ENCODE results near the gene UNC13A.
"Not testable (repeated sequence)": the region's sequence is repeated elsewhere in the genome, so short reads cannot be mapped to it uniquely, and the experiment has no call there.

The UNC13A gene

DNA sequence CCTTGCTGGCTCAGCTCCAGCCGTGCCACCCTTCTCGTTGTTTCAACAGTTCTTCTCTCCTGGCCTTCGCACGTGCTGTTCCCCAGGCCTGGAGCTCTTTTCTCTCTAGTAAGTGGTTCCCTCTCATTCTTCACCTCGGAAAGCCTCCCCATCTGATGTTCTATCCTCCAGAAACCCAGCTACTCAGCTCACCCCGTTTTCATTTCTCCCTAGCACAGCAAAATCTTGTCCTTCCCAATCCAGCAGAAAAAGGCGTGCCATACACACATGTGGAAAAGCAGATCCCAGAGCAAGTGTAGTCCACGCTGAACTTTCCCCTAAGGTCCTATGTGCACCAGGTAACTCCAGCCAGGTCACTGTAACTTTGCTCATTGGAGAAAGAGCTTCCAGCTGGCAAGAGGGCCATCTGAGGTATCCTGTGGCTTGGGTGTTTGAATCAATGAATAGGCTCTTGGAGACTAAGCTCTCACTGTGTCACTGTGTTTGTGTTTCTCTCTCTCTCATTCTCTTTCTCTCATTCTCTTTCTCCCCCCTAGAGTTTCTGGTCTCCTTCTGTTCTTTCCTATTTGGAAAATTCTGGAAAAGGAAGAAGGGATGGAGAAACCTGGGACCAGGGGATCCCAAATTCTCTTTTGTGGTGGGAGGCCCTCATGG lies 83.7 kb downstream of the UNC13A start:
- no peak for DNase-seq (ENCODE audit: low spot score)

DNA sequence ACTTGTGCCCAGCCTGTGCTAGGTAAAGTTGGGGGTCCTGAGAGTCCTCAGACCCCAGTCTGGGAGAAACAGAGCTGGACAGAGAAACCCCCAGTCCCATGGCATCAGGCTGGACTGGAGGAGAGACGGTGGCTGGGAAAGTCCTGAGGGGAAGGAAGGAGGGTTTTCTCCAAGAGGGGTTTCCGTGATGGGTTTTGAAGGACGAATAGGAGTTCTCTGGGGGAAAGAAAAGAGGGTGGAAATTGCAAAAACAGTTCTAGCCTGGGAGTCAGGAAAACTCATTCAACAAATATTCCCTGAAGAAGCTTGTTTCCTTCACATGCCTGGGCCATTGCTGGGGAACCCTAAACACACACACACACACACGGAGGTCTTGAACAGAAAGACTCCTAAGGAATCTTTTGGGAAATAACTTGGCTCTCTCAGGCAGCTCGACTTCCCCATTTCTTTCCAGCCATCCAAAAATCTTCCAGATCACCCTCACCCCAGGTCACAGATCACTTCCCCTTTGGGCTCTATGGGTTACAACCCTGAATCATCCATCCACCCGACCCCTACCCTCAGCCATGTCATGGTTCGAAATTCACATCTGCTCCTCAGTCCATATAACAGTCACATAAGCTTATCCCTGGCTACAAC lies 85.2 kb downstream of the UNC13A start:
- DNase-seq (ENCODE audit: low spot score), result no peak

DNA sequence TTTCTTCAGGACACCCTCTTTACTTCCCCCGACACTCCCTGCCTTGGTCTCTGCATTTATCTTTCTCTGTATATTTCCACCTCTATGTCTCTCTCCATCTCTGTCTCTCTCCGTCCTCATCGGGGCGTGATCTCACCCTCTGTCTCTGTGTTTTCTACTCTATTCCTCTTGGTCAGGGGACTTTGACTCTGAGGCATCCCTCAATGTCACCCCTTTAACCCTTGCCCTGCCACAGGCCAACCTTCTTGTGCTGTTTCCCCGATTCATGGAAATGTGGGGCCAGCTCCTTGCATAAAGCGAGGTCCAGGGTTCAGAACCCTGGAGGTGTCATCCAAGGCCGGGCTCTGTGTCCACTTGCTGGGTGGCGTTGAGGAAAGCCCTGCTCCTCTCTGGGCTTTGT lies 85.9 kb downstream of the UNC13A start:
- no peak for DNase-seq (ENCODE audit: low spot score)

DNA sequence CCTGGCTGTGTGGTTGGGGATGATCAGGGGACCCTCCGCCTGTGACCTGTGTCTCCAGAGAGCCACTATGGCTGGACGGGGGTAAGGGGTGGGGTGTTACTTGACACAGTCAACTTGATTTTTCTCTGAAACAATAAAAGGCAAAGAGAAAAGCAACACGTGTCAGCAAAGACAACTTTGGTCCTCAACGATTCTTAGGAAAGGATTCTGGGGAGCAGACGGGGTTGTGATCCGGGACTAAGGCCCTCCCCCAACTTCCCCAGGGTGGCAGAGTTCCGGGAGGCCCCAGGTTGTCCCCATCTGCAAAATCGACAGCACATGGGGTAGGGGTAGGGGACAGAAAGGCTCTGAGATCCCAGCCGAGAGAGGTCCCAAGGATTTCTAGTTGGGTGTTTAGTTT lies 86.5 kb downstream of the UNC13A start:
- no peak for DNase-seq (ENCODE audit: low spot score)

DNA sequence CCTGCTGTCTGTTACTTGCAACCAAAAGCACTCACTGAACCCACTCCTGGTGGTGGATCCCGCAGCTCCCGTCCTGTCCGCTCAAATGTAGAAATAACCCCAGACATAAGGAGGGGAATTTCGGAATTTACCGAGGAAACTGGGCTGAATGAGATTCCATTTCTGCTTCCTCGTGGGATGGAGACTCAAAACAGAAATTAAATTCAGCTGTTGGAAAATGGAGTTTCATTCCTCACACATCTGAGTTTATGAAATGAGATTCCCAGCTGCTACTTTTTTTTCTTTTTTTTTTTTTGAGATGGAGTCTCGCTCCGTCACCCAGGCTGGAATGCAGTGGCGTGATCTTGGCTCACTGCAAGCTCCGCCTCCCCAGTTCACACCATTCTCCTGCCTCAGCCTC lies 88.4 kb downstream of the UNC13A start:
- no peak for DNase-seq (ENCODE audit: low spot score)

DNA sequence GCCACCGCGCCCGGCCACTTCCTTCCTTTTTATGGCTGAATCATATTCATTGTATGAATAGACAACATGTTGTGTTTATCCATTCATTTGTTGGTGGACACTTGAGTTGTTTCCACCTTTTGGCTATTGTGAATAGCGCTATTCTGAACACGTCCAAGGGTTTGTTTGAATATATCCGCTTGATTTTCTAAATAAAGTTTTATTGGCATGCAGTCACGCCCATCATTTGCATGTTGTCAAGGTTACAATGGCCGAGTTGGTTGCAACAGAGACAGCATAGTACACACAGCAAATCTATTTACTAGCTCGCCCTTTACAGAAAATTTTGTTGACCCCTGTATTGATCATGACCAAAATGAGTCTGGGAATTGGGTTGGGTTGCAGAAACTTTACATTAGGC lies 89.2 kb downstream of the UNC13A start:
- no peak for DNase-seq (ENCODE audit: low spot score)

DNA sequence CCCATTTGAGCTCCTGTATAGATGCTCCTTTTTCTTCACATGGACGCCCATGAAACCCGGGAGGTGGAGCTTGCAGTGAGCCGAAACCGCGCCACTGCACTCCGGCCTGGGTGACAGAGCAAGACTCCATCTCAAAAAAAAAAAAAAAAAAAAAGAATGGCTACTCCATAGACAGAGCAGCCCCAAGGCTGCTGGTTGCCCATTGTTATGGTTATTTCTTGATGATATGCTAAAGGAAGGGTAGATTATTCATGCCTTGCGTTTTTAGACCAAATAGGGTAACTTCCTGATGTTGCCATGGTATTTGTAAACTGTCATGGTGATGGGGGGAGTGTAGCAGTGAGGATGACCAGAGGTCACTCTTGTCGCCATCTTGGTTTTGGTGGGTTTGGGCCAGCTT lies 90.1 kb downstream of the UNC13A start:
- DNase-seq (ENCODE audit: low spot score), result not testable (repeated sequence)

DNA sequence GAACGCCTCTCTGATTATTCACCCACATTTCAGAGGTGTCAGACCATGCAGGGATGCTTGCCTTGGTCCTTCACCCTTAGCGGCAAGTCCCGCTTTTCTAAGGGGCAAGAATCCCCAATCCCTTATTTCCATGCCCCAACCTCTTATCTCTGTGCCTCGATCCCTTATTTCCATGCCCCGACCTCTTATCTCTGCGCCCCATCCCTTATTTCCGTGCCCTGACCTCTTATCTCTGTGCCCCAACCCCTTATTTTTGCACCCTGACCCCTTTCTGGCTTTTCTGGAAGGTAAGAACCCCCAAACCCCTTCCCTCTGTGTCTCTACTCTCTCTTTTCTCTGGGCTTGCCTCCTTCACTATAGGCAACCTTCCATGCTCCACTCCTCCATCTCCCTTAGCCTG lies 93.9 kb downstream of the UNC13A start:
- not testable (repeated sequence) for DNase-seq (ENCODE audit: low spot score)

DNA sequence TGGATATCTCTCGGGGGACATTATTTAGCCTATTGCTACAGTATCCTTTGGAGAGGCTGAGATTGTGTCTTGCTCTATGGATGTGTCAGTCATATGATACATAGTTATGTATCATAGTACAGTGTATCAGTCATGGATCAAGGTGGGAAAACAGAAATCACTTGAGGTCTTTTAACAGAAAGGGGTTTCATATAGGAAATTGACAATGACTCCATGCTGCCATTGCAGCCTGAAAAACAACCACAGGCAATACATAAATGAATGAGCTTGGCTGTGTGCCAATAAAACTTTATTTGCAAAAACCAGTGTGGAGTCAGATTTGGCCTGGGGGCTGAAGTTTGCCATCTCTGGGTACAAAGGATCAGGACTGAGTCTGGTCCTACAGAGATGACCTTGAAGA lies 97.3 kb downstream of the UNC13A start:
- no peak for DNase-seq (ENCODE audit: low spot score)

DNA sequence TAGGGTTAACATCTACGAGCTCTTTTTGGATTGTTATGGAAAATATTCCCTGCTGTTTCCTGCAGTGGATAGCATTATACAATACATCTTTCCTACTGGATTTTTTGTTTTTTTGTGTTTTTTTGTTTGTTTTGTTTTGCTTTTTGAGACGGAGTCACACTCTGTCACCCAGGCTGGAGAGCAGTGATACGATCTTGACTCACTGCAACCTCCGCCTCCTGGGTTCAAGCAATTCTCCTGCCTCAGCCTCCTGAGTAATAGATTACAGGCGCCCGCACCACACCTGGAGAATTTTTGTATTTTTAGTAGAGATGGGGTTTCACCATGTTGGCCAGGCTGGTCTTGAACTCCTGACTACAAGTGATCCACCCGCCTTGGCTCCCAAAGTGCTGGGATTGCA lies 102.8 kb downstream of the UNC13A start:
- not testable (repeated sequence) for DNase-seq (ENCODE audit: low spot score)

DNA sequence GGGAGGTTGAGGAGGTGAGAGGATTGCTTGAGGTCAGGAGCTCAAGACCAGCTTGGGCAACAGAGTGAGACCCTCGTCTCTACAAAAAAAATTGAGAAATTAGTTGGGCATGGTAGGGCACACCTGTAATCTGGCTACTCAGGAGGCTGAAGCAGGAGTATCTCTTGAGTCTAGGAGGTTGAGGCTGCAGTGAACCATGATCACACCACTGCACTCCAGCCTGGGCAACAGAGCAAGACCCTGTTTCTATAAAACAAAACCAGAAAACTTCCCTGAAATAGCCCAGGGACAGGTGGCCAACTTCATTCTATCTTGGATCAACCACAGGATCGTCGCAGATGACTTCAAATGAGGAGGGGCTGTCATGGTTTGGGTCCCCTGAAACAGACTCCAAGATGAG lies 104.0 kb downstream of the UNC13A start:
- no peak for DNase-seq (ENCODE audit: low spot score)

DNA sequence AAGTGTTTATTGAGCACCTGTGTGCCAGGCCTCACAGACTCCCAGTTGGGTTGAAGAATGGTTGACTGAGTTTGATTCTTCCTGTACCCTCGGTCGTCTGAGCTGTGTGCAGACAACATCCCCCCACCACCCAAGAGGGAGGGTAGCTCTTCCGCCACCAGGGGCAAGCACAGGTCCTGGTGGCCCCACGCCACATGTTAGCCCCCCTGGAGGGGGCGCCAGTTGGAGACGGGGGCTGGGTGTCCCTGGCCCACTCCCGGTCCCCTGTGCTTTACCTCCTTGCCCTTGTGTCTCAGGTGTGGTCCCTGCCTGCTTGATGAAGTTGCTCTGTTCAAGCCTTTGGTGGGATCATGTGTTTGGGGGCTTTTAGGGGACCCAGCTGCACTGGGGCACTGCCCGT lies 105.5 kb downstream of the UNC13A start:
- no peak for DNase-seq (ENCODE audit: low spot score)

DNA sequence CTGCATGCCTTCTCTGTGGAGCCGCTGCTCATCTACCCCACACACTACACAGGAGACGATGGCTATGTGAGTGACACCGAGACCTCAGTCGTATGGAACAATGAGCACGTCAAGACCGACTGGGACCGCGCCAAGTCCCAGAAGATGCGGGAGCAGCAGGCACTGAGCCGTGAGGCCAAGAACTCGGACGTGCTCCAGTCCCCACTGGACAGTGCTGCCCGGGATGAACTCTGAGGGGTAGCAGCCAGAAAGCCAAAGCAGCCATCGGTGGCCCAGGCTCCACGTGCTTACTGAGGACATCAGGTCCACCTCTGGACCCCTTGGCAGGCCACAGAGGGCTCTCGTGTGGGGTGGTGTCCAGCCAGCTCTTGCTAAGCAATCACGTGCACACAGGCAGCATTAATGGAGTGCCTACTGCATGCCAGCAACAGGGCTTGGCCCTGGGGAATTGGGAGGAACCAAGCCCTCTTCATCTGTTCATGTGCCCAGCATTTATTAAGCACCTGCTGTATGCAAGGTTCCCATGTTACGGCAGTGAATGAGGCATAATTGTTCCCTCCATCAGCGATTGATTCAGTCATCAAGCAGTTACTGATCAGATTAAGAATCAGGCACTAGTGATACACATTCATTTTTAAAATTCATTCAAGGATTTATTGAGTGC lies 106.8 kb downstream of the UNC13A start:
- no peak for DNase-seq (ENCODE audit: low spot score)

DNA sequence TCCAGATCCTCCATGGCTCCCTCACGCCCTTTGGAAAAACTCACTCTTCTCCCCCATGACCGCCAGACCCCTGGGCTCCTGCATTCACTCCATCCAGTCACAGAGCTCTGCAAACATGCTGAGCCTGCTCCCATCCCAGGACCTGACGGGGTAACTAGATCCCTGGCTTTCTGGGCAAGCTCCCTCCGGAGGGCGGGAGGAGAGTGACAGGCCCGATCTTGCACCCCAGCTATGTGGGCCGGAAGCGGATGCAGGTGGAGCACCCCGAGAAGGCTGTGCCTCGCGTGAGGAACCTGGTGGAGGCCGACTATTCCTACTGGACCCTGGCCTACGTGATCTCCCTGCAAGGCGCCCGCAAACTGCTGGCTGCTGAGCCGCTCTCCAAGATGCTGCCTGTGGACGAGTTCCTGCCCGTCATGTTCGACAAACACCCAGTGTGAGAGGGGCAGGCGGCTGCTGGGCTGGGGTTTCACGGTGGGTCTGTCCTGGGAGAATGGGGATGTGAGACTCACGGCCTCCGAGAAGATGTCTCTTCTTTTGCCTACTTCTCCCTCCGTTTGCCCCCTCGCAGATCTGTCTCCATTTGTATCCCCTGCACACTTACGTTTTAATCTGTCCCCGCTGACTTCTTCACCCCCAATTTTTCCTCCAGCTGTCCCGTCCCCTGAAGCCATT lies 107.5 kb downstream of the UNC13A start:
- DNase-seq (ENCODE audit: low spot score), result no peak

DNA sequence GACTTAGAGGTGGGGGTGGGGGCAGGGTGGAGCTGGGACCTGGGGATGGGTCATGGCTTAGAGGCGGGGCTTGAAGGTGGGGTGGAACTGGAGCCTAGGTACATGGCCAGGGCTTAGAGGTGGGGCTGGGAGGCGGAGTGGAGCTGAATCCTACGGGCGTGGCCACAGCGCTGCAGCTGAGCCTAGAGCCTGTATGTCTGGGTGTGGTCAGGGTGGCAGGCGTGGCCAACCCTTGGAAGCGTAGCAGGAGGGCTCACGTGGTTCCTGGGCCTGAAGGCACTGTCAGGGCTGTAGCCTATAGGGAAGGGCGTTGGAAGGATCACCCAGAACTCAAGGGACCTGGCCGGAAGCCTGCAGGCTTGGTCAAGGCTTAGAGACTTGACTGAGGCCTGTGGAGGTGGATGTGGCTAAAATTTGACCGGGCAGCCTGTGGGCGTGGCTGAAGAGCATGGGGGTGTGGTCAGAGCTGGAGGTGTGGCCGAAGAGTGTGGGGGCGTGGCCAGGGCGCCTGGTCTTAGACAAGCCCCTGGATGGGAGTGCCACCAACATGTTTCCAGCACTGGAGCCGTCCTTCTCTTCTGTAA lies 108.4 kb downstream of the UNC13A start:
- DNase-seq (ENCODE audit: low spot score), result peak; percentile 73

DNA sequence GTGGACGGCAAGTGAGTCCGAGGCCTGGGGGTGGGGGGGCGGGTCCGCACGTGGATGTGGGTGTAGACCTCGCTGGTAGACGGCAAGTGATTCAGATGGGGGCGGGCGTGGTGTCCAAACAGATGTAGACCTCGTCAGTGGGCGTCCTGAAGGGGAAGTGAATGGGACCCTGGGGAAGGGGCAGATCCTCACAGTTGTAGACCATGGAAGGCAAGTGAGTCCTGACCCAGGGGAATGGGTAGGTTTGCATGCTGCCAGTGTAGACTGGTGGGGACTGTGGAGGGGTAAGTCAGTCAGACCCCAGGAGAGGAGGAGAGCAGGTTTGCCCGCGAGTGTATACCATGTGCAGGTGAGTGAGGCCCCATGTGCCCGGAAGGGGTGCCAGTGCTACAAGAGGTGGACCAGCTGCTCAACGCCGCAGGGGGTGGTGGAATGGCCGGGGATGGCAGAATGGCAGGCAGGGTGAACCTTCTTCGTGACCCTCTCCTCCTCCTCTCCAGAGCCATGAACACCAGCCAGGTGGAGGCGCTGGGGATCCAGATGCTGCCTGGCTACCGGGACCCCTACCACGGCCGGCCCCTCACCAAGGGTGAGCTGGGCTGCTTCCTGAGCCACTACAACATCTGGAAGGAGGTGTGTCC lies 110.6 kb downstream of the UNC13A start:
- DNase-seq (ENCODE audit: low spot score), result no peak

DNA sequence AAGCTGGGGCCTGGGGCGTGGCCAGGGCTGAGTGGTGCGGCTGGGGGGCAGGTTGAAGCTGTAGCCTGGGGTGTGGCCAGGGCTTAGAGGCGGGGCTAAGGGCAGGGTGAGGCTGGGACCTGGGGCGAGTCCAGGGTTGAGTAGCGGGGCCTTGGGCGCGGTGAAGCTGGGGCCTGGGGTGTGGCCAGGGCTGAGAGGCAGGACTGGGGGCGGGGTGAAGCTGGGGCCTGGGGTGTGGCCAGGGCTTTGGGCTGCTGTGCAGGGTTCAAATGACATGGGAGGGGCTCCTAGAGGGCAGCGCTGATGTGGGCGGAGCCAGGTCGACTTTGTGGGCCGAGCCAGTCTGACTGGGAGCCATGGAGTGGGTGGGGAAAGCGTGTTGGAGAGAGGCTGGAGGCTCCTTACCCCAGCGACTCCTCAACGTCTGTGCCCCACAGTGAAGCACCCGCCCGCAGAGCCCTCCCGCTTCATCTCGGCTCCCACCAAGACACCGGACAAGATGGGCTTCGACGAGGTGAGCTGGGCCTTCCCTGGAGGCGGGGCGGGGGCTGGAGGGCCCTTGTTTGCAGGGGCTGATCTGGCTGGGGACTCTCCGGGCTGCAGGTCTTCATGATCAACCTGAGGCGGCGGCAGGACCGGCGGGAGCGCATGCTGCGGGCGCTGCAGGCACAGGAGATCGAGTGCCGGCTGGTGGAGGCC lies 111.2 kb downstream of the UNC13A start:
- DNase-seq (ENCODE audit: low spot score), result peak; percentile 55

DNA sequence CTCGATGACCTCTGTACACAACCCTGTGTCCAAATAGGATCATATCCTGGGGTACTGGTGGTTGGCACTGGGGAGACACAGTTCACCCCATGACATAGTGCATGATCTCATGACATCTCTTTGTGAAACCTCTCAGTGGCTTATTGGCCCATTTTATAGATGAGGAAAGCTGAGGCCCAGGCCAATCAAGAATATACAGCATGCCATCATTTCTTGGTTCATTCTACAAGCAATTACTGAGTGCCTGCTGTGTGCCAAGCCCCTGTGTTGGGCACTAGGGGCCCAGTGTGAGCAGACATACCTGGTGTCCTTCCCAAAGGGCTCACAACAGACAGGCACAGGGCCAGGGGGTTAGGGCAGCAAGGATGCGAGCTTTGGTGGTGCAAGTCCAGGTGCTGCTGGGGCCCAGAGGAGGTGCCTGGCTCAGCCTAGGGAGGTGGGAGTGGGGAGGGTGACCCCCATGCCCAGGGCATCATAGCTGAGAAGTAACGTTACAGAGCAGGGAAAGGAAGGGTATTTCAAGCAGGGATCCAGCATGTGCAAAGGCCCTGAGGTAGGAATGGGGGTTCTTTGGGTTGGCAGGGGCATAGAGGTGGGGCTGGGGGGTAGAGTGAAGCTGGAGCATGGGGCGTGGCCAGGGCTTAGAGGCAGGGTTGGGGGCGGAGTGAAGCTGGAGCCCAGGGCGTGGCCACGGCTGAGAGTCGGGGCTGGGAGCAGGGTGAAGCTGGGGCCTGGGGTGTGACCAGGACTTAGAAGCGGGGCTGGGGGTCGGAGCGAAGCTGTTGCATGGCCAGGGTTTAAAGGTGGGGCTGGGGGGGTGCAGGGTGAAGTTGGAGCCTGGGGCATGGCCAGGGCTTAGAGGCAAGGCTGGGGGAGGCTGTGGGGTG lies 112.0 kb downstream of the UNC13A start:
- no peak for DNase-seq (ENCODE audit: low spot score)

DNA sequence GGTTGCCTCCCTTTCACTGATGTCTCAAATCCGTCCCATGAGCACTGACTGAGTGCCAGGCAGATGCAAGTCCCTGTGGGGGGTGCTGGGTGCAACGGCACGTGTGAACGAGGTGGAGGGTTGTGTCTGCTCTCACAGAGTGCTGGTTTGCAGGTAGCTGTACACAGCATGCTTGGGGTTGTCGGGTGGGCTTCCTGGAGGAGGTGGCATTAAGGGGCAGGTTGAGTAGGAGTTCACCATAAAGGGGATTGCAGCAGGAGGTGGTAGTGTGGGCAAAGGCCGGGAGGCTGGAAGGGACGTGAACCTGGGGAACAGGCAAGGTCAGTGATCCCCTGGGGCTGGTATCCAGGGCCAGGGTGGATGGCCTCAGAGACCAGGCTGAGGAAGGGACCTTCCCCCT lies 115.5 kb downstream of the UNC13A start:
- DNase-seq (ENCODE audit: low spot score), result no peak

DNA sequence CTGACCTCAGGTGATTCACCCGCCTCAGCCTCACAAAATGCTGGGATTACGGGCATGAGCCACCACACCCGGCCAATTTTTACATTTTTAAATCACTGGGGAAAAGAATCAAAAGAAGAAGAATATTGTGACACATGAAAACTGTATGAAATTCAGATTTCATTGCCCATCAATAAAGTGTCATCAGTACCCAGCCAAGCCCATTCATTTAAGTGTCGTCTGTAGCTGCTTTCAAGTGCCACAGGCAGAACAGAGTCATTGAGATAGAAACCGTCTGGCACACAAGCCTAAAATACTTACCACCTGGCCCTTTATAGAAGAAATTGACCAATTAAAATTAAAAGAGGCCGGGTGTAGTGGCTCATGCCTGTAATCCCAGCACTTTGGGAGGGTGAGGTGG lies 117.4 kb downstream of the UNC13A start:
- DNase-seq (ENCODE audit: low spot score), result no peak

DNA sequence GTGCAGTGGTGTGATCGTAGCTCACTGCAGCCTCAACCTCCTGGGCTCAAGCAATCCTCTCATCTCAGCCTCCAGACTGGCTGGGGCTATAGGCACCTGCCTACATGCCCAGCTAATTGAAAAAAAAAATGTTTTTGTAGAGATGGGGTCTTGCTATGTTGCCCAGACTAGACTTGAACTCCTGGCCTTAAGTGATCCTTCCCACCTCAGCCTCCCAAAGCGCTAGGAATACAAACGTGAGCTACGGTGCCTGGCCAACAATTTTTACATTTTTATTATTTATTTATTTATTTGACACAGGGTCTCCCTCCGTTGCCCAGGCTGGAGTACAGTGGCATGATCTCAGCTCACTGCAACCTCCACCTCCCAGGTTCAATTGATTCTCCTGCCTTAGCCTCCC lies 117.9 kb downstream of the UNC13A start:
- DNase-seq (ENCODE audit: low spot score), result not testable (repeated sequence)
